ENCODE measurements around the gene OGDHL.

Gene OGDHL

GRCh38 chr10:49744091-49744685 is 17.9 kb downstream of the OGDHL start:
- WGBS: 71% methylated on average over 6 of the region's 6 CpGs

GRCh38 chr10:49743464-49744075 is 18.6 kb downstream of the OGDHL start:
- Histone ChIP-seq H2AFZ (ENCODE audit: low read depth, low read length) (no peak overlapping the region), H3K4me2 (ENCODE audit: low read length, poor library complexity, severe bottlenecking) (no peak overlapping the region), H3K4me3 (ENCODE audit: insufficient read depth in 1 of 2, low read depth in 1 of 2, low read length in 2 of 2) (no peak overlapping the region), H3K9ac (ENCODE audit: low read length) (no peak overlapping the region), H3K23ac (ENCODE audit: low read length in 2 of 2) (no peak overlapping the region), H3K9me3 (ENCODE audit: control insufficient read depth, low read length) (no peaks in the 10 kb centered on the region), H2BK120ac (ENCODE audit: low read depth, low read length) (no peak overlapping the region), H3K18ac (ENCODE audit: low read depth in 1 of 2, low read length in 2 of 2) (no peak overlapping the region), H3K27ac (ENCODE audit: low read length, poor library complexity, severe bottlenecking) (no peak overlapping the region), H2BK15ac (ENCODE audit: low read depth, poor library complexity, severe bottlenecking) (no peak overlapping the region), H3K4ac (ENCODE audit: low read depth in 1 of 2, low read length in 2 of 2) (no peak overlapping the region), H3K79me1 (replicated peaks; ENCODE audit: low read length, poor library complexity, severe bottlenecking) (no peaks in the 10 kb centered on the region), H3K4me1 (ENCODE audit: control insufficient read depth, insufficient read depth, low read depth, low read length) (peaks cover 4% of the 10 kb centered on the region), H4K8ac (ENCODE audit: low read length) (no peak overlapping the region), H4K91ac (ENCODE audit: low read length) (no peak overlapping the region), H3K14ac (ENCODE audit: low read length in 2 of 2) (no peak overlapping the region), H2AK5ac (ENCODE audit: low read length, severe bottlenecking) (no peak overlapping the region), H2BK5ac (ENCODE audit: low read depth, low read length, poor library complexity, severe bottlenecking) (no peak overlapping the region), H3K27me3 (ENCODE audit: control insufficient read depth in 1 of 2, insufficient read depth in 1 of 2, low read length in 2 of 2) (peaks cover 0 to 54% of the 10 kb centered on the region in 2 experiments), H2BK12ac (ENCODE audit: low read length in 2 of 2) (no peak overlapping the region), H3K36me3 (ENCODE audit: control insufficient read depth in 1 of 2, insufficient read depth in 2 of 2, low read depth in 1 of 2, low read length in 2 of 2) (peaks cover 0 to 39% of the 10 kb centered on the region in 2 experiments)
- WGBS: 80% methylated on average over 19 of the region's 19 CpGs
- DNase-seq: no peak

More at GRCh38 chr10:49744091-49744685, 17.9 kb downstream of the OGDHL start:
- H3K23ac ChIP-seq (ENCODE audit: low read length in 2 of 2): no peak overlapping the region
- no peak overlapping the region for H2AK5ac ChIP-seq (ENCODE audit: low read length, severe bottlenecking)
- H3K4me3 ChIP-seq (ENCODE audit: insufficient read depth in 1 of 2, low read depth in 1 of 2, low read length in 2 of 2): no peak overlapping the region
- no peak overlapping the region for H3K4ac ChIP-seq (ENCODE audit: low read depth in 1 of 2, low read length in 2 of 2)
- H3K9me3 ChIP-seq (ENCODE audit: control insufficient read depth, low read length): no peaks in the 10 kb centered on the region
- no peak overlapping the region for H3K18ac ChIP-seq (ENCODE audit: low read depth in 1 of 2, low read length in 2 of 2)
- H3K4me2 ChIP-seq (ENCODE audit: low read length, poor library complexity, severe bottlenecking): no peak overlapping the region
- no peak overlapping the region for H3K14ac ChIP-seq (ENCODE audit: low read length in 2 of 2)
- DNase-seq: no peak
- no peaks in the 10 kb centered on the region for H3K79me1 ChIP-seq (replicated peaks; ENCODE audit: low read length, poor library complexity, severe bottlenecking)
- H3K27me3 ChIP-seq (ENCODE audit: control insufficient read depth in 1 of 2, insufficient read depth in 1 of 2, low read length in 2 of 2): peaks cover 0 to 50% of the 10 kb centered on the region in 2 experiments
- peaks cover 4% of the 10 kb centered on the region for H3K4me1 ChIP-seq (ENCODE audit: control insufficient read depth, insufficient read depth, low read depth, low read length)
- no peak overlapping the region for H2BK15ac ChIP-seq (ENCODE audit: low read depth, poor library complexity, severe bottlenecking)
- H3K27ac ChIP-seq (ENCODE audit: low read length, poor library complexity, severe bottlenecking): no peak overlapping the region
- no peak overlapping the region for H2BK5ac ChIP-seq (ENCODE audit: low read depth, low read length, poor library complexity, severe bottlenecking)
- H2BK120ac ChIP-seq (ENCODE audit: low read depth, low read length): no peak overlapping the region
- no peak overlapping the region for H4K8ac ChIP-seq (ENCODE audit: low read length)
- H3K36me3 ChIP-seq (ENCODE audit: control insufficient read depth in 1 of 2, insufficient read depth in 2 of 2, low read depth in 1 of 2, low read length in 2 of 2): peaks cover 0 to 39% of the 10 kb centered on the region in 2 experiments
- H3K9ac ChIP-seq (ENCODE audit: low read length): no peak overlapping the region
- H2AFZ ChIP-seq (ENCODE audit: low read depth, low read length): no peak overlapping the region
- H2BK12ac ChIP-seq (ENCODE audit: low read length in 2 of 2): no peak overlapping the region
- no peak overlapping the region for H4K91ac ChIP-seq (ENCODE audit: low read length)

DNA sequence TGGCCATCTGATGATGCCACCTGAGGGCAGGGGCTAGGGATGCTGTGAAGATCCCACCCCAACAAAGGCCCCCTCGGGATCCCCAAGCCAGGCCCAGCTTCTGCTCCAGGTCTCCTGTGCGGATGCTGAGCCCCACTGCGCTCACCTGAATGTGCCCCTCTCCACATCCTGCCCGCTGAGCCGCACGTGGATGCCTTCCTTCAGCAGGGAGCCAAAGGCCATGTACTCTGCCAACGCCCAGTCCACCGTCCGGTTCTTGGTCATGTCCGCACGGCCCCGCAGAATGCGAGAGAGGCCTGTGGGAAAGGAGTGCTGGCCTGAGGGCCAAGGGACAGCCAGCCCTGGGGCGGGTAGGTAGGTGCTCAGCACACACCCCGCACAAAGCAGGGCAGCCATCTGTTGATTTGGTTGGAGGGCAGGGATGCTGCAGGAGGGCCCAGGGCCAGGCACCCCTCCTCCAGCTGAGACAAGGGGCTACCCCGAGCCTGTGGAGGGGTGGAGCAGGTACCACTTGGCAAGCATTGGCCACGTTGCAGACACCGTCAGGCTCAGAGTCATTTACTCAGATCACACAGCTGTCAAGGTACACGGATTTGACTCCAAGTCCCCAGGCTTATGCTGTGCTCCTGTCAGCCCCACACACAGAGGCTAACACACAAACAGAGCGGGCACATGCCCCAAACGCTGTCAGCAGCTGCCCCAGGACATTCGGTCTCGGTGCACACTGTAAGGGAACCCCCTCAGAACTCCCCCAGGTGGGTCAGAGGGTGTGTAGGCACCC is 19.2 kb downstream of the OGDHL start:
- DNase-seq: no peak
- Histone ChIP-seq H2AK5ac (ENCODE audit: low read length, severe bottlenecking) (no peak overlapping the region), H3K79me1 (replicated peaks; ENCODE audit: low read length, poor library complexity, severe bottlenecking) (no peaks in the 10 kb centered on the region), H3K14ac (ENCODE audit: low read length in 2 of 2) (no peak overlapping the region), H4K91ac (ENCODE audit: low read length) (no peak overlapping the region), H2BK5ac (ENCODE audit: low read depth, low read length, poor library complexity, severe bottlenecking) (no peak overlapping the region), H2BK15ac (ENCODE audit: low read depth, poor library complexity, severe bottlenecking) (no peak overlapping the region), H3K4me2 (ENCODE audit: low read length, poor library complexity, severe bottlenecking) (no peak overlapping the region), H3K4me1 (ENCODE audit: control insufficient read depth, insufficient read depth, low read depth, low read length) (peaks cover 4% of the 10 kb centered on the region), H3K9ac (ENCODE audit: low read length) (no peak overlapping the region), H2AFZ (ENCODE audit: low read depth, low read length) (no peak overlapping the region), H4K8ac (ENCODE audit: low read length) (no peak overlapping the region), H3K18ac (ENCODE audit: low read depth in 1 of 2, low read length in 2 of 2) (no peak overlapping the region), H3K4me3 (ENCODE audit: insufficient read depth in 1 of 2, low read depth in 1 of 2, low read length in 2 of 2) (no peak overlapping the region), H3K36me3 (ENCODE audit: control insufficient read depth in 1 of 2, insufficient read depth in 2 of 2, low read depth in 1 of 2, low read length in 2 of 2) (peaks cover 0 to 40% of the 10 kb centered on the region in 2 experiments), H3K9me3 (ENCODE audit: control insufficient read depth, low read length) (no peaks in the 10 kb centered on the region), H3K4ac (ENCODE audit: low read depth in 1 of 2, low read length in 2 of 2) (no peak overlapping the region), H2BK120ac (ENCODE audit: low read depth, low read length) (no peak overlapping the region), H2BK12ac (ENCODE audit: low read length in 2 of 2) (no peak overlapping the region), H3K23ac (ENCODE audit: low read length in 2 of 2) (no peak overlapping the region), H3K27me3 (ENCODE audit: control insufficient read depth in 1 of 2, insufficient read depth in 1 of 2, low read length in 2 of 2) (peaks cover 0 to 51% of the 10 kb centered on the region in 2 experiments), H3K27ac (ENCODE audit: low read length, poor library complexity, severe bottlenecking) (no peak overlapping the region)
- 90% methylated on average over 23 of the region's 23 CpGs for WGBS

All from mesenchymal stem cell (in vitro differentiated cells and primary cell).